Endometrium (tissue), 2 donors: ENCODE data around the gene BEST1.
"Not testable (repeated sequence)": the region's sequence is repeated elsewhere in the genome, so short reads cannot be mapped to it uniquely, and the experiment has no call there.

Experiments used
- FAIRE-seq: peaks from 2 replicates; lab custom pipeline; 2012; peaks lifted over from hg19 to GRCh38; lab: Jason Lieb, UNC
- donor health status: control.
- donor health status: control.

Gene BEST1

DNA sequence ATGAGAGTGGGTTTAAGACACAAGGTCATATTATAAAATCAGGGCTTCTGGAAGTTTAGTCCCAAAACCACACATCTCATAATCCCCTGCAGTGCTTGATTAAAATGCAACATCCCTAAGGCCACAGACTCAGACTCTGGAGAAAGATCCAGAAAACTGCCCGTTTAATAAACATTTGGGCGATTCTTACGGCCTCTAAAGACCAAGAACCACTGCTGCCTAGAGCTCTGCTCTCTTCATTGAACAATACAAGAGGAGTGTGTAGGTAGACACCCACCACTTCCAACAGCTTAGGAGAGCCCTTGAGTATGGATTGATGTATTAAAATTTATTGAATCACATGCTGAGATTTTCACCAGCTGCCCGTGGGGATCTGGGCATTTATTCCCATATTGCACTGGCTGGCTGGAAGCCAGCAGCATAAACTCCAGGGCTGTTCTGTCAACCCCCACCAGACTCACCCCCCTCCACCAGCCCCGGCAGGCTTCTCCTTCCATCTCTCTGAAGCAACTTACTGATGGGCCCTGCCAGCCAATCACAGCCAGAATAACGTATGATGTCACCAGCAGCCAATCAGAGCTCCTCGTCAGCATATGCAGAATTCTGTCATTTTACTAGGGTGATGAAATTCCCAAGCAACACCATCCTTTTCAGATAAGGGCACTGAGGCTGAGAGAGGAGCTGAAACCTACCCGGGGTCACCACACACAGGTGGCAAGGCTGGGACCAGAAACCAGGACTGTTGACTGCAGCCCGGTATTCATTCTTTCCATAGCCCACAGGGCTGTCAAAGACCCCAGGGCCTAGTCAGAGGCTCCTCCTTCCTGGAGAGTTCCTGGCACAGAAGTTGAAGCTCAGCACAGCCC, 749 bp upstream of the BEST1 start:
- no peak for FAIRE-seq

GRCh38 chr11:61951484-61952135, 1.5 kb downstream of the BEST1 start:
- no peak for FAIRE-seq

DNA sequence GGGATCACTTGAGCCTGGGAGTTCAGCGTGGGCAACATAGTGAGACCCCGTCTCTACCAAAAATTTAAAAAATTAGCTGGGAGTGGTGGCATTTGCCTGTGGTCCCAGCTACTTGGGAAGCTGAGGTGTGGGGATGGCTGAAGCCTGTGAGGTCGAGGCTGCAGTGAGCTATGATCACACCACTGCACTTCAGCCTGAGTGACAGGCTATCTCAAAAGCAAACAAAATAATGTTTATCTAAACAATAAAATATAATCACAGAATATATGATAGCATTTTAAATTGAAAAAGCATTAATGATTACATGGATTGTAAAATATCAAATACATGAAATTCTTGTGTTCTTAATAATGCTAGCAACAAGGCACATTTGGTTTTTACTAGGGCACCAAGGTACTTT, 2.7 kb downstream of the BEST1 start:
- FAIRE-seq = no peak

- not testable (repeated sequence) for FAIRE-seq
These were observed 3.5 kb downstream of the BEST1 start for GRCh38 chr11:61953632-61954031.

GRCh38 chr11:61954106-61954850, 4.1 kb downstream of the BEST1 start:
- no peak for FAIRE-seq

GRCh38 chr11:61954851-61955421, 4.8 kb downstream of the BEST1 start:
- FAIRE-seq = no peak

- no peak for FAIRE-seq
These were observed 5.4 kb downstream of the BEST1 start for GRCh38 chr11:61955422-61956135.

DNA sequence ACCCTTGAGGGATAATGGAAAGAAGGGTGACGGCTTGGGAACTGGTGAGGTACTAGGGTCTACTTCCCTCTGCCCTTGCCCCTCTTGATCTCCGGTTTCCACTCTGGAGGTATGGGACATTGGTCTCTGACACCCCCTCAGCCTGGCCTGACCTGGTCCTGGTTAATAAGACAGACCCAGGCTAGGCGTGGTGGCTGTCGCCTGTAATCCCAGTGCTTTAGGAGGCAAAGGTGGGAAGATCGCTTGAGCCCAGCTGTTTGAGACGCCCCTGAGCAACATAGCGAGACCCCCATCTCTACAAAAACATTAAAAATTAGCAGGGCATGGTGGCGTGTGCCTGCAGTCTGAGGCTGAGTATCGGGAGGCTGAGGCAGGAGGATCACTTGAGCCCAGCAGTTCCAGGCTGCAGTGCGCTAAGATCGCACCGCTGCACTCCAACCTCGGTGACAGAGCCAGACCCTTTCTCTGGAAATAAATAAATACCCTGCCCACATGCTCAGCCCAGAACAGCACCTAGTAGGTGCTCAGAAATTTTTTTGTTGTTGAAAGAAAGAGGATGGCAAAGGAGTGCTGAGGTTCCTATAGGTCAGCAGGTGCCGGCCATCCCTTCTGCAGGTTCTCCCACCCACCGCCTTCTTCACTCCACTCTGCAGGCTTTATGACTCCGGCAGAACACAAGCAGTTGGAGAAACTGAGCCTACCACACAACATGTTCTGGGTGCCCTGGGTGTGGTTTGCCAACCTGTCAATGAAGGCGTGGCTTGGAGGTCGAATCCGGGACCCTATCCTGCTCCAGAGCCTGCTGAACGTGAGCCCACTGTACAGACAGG, 6.3 kb downstream of the BEST1 start:
- no peak for FAIRE-seq

- no peak for FAIRE-seq
These were observed 7.0 kb downstream of the BEST1 start for GRCh38 chr11:61957021-61957770.

GRCh38 chr11:61958590-61958989, 8.4 kb downstream of the BEST1 start:
- no peak for FAIRE-seq

DNA sequence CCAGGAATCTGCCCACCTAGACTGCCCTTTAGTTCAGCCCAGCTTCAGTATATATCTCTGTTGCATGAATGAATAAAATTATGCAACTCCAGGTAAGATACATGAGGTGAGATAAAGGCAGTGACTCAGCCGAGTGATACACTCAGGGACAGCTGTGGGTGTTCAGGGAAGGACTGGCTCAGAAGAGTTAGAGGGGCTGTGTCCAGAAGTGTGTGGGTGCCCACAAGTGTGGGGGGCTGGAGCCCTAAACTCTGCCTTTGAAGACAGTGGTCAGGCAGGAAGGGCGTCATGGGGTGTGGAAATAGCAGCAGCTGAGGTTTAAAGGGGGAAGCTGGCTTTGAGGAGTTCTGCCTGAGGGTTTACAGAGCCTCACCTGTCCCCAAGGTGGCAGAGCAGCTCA, 9.0 kb downstream of the BEST1 start:
- no peak for FAIRE-seq

- no peak for FAIRE-seq
These were observed 9.5 kb downstream of the BEST1 start for GRCh38 chr11:61959678-61960077.

- no peak for FAIRE-seq
These were observed 10.4 kb downstream of the BEST1 start for GRCh38 chr11:61960532-61960931.

DNA sequence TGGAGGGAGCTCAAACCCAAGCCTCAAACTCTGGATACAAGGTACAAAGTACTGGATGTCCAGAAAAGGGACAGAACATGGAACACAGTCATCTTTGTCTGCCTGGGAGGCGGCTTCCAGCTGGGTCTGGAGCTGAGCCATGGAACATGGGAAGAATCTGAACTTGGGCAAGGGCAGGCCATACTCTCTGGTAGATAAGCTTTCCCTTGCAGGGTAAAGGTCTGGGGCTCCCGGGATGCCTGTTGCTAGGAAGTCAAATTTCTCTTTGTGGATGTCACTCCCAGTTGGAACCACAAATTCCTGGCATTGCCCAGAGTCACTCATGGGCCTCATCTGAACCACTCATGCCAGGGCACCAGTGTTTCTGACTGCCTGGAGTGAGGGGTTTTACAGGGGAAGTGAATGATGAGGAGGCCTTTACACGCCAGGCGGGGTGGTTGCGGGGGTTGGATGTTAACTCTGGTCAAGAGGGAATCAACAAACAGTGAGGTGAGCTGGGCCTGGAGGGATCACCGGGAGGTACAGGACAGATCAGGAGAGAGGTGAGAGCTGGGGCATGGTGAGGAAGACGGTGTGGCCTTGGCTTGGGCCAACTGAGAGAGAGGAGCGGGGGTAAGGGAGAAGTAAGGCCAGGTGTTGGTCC, 11.5 kb downstream of the BEST1 start:
- FAIRE-seq = no peak

DNA sequence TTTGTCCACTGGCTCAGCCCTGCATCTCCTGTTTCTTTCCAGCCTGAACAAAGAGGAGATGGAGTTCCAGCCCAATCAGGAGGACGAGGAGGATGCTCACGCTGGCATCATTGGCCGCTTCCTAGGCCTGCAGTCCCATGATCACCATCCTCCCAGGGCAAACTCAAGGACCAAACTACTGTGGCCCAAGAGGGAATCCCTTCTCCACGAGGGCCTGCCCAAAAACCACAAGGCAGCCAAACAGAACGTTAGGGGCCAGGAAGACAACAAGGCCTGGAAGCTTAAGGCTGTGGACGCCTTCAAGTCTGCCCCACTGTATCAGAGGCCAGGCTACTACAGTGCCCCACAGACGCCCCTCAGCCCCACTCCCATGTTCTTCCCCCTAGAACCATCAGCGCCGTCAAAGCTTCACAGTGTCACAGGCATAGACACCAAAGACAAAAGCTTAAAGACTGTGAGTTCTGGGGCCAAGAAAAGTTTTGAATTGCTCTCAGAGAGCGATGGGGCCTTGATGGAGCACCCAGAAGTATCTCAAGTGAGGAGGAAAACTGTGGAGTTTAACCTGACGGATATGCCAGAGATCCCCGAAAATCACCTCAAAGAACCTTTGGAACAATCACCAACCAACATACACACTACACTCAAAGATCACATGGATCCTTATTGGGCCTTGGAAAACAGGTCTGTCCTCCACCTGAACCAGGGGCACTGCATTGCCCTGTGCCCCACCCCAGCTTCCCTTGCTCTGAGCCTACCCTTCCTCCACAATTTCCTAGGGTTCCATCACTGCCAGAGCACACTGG, 12.3 kb downstream of the BEST1 start:
- no peak for FAIRE-seq

- no peak for FAIRE-seq
These were observed 12.8 kb downstream of the BEST1 start for GRCh38 chr11:61963016-61963281.

DNA sequence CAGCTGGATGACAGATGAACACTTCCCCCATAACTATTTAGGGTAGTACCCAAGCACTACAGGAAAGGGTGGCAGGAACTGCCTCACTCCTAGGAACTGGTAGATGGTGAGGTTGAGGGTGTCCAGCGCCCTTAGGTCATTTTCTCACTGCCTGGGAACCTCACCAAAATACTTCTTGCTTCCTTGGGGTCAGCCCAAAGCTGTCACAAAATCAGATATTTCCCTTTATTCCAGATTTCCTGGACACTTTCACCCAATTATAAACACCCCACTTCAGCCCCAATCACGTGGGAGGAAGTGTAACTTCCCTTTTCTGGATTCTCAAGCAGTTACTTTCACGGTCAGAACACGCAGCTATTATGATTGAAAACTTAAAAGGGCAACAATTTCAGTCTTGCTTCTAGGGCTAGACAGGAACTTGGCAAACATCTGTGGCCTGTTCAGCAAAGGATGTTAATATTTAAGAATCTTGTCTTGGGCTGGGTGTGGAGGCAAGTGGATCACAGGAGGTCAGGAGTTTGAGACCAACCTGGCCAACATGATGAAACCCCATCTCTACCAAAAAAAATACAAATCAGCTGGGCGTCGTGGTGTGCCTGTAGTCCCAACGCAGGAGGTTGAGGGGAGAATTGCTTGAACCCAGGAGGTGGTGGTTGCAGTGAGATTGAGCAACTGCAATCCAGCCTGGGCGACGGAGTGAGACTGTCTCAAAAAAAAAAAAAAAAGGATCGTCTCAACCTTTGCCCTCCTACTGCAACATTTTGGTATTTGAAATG, 13.3 kb downstream of the BEST1 start:
- no peak for FAIRE-seq

DNA sequence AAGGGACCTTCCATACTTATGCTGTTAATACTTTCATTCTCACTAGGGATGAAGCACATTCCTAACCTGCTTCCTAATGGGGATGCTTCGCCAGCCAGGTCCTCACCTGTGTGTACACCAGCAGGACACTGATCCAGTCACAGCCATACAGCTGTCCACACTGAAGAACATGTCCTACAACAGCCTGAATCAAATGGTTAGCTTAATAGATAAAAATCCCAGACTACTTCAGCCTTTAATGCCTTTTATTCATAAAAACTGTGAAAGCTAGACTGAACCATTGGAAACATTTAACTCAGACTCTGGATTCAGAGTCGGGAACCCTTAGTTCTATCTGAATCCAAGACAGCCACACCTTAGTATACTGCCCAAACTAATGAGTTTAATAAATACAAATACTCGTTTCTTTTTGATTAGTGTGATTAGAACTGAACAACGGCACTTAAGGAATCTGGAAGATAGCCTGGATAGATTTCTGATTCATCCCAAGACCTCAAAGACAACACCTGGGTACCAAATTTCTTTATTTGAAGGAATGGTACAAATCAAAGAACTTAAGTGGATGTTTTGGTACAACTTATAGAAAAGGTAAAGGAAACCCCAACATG, 14.0 kb downstream of the BEST1 start:
- FAIRE-seq = no peak
